NCI-H748 treated with DMSO at 0.1 percent for 48 hours (cell line): ENCODE results near the gene RAD51AP1.

Experiments
- DNase-seq: peaks from one replicate; lab custom pipeline; 2025; lab: John Stamatoyannopoulos, UW

RAD51AP1 gene

GRCh38 chr12:4591180-4591687 lies 52.5 kb downstream of the RAD51AP1 start:
- DNase-seq, result no peak

GRCh38 chr12:4595881-4596280 lies 57.2 kb downstream of the RAD51AP1 start:
- no peak for DNase-seq

- DNase-seq, result no peak
These were observed 64.7 kb downstream of the RAD51AP1 start for GRCh38 chr12:4603421-4603820.

- DNase-seq, result no peak
These were observed 65.3 kb downstream of the RAD51AP1 start for GRCh38 chr12:4603946-4604345.

GRCh38 chr12:4604684-4605193 lies 66.0 kb downstream of the RAD51AP1 start:
- peak; percentile 65 for DNase-seq

GRCh38 chr12:4607056-4607455 lies 68.4 kb downstream of the RAD51AP1 start:
- DNase-seq, result no peak

- no peak for DNase-seq
These were observed 70.4 kb downstream of the RAD51AP1 start for GRCh38 chr12:4609071-4609470.
